Peyer's patch (tissue), 4 donors: ENCODE data around the gene SERPINA4.

Experiments used
- CTCF ChIP-seq, 6 experiments: fragments of 450-650 bp in 4 of 6; fragments of 200-600 bp in 2 of 6; sonication (generic) in 1 of 6; IDR thresholded peaks; one replicate each; pipeline ENCODE4 v1.5.1; 2017 to 2019; ENCODE audit warnings: antibody characterized with exemption in 6 of 6, mild to moderate bottlenecking in 3 of 6, moderate library complexity in 1 of 6
- POLR2A ChIP-seq, 2 donors: fragments of 450-650 bp; IDR thresholded peaks; one replicate each; pipeline ENCODE4 v1.5.1; 2017; ENCODE audit warnings: antibody characterized with exemption in 2 of 2, mild to moderate bottlenecking in 2 of 2, moderate library complexity in 2 of 2

DNA sequence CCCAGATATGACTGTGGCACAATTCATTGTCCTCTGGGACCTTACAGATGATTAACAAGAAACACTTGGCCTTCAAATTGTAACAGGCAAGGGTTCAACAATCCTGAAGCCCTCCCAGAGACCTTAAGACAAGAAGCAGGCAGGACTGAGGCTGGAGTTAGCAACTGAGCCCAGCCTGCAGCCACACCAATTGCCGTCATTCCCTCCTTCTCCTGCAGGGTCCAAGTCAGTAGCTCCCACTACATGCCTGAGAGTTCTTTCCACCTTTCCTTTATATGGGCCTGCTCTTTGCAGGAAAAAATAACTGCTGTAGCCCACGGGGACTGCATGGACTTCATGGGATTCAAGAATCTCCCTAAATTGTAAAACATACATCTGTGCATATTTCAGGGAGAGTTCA, 2.4 kb upstream of the SERPINA4 start:
- TF ChIP-seq CTCF (IDR thresholded peaks at IDR 0.05) (no peak), POLR2A (IDR thresholded peaks at IDR 0.05) (no peak)
